Skeletal muscle cell (primary cell): Measurements from ENCODE around the gene CTF1.

Experiments used
- DNase-seq: peaks from one replicate; pipeline ENCODE4 v3.0.0-alpha.2; 2010; ENCODE audit warnings: low read depth
- H3K4me3 ChIP-seq: 2 replicates; pipeline ENCODE4 v1.5.1; 2011; ENCODE audit warnings: low read depth, mild to moderate bottlenecking, control low read depth, low read length, moderate library complexity

The CTF1 gene

GRCh38 chr16:30949650-30950515 lies 53.5 kb downstream of the CTF1 start:
- DNase-seq = no peak

GRCh38 chr16:30950516-30951065 lies 54.2 kb downstream of the CTF1 start:
- DNase-seq = no peak
- H3K4me3 ChIP-seq = peak overlapping the region; percentile 80

More at GRCh38 chr16:30949650-30950515, 53.5 kb downstream of the CTF1 start:
- H3K4me3 ChIP-seq = peak overlapping the region; percentile 80

DNA sequence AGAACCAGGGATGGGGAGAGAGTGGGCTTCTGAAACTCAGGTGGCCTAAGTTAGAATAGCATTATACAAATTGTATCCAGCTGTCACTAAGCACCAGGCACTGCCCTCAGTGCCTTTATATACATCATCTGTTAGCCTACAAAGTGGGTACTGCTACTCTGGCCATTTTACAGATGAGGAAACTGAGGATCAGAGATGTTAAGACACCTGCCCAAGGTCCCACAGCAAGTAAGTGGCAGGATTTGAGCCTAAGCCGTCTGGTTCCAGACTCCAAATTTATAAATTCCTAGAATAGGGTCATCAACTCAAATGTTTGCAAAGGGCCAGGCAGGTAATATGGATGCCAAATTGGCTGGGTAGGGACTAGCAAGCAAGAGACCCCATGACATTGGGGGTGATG lies 54.8 kb downstream of the CTF1 start:
- DNase-seq = no peak
- no peak overlapping the region for H3K4me3 ChIP-seq

DNA sequence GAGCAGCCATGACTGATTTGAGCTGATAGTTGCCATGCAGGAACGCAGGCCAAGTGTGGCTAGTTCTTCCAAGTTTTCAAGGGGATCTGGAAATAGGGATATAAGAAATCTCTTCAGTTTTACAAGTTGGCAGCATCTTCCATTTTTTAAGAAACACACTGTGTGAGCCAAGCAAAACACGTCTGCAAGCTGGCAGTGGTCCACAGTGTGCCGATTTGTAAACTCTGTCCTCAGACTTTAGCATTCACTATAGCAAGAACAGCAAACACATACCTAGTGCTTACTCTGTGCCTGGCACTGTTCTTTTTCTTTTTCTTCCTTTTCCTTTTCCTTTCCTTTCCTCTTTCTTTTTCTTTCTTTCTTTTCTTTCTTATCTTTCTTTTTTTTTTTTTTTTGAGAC lies 55.3 kb downstream of the CTF1 start:
- no peak overlapping the region for H3K4me3 ChIP-seq

DNA sequence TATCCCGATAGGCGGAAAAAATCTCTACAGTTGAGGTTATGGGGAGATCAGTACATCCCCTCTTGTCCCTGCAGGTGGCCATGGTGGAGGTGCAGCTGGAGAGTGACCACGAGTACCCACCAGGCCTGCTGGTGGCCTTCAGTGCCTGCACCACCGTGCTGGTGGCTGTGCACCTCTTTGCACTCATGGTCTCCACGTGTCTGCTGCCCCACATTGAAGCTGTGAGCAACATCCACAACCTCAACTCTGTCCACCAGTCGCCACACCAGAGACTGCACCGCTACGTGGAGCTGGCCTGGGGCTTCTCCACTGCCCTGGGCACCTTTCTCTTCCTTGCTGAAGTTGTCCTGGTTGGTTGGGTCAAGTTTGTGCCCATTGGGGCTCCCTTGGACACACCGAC lies 56.7 kb downstream of the CTF1 start:
- no peak overlapping the region for H3K4me3 ChIP-seq
- no peak for DNase-seq

More for the DNA sequence above, 55.3 kb downstream of the CTF1 start:
- no peak for DNase-seq
